H1 (cell line): ENCODE data around the gene FARSB.

Experiments
- CREB1 ChIP-seq: IDR thresholded peaks from 2 replicates; pipeline ENCODE4 v1.6.1; 2012; ENCODE audit warnings: inconsistent platforms
- CTCF ChIP-seq, 3 experiments: IDR thresholded peaks; 1 replicate in 2 of 3; 2 replicates in 1 of 3; pipeline versions ENCODE4 v1.5.1 to v1.6.1; 2011; ENCODE audit warnings: low read length in 3 of 3, mild to moderate bottlenecking in 3 of 3, inconsistent platforms in 2 of 3, low read depth in 1 of 3, moderate library complexity in 1 of 3; ENCODE audit not compliant: insufficient read depth in 1 of 3; ENCODE audit errors: control extremely low read depth in 1 of 3
- EP300 ChIP-seq, 2 experiments: IDR thresholded peaks; 1 replicate in 1 of 2; 2 replicates in 1 of 2; pipeline ENCODE4 v1.6.1; 2011 to 2012; ENCODE audit warnings: low read depth in 2 of 2, low read length in 2 of 2, mild to moderate bottlenecking in 2 of 2, borderline replicate concordance in 1 of 2, inconsistent platforms in 1 of 2, moderate library complexity in 1 of 2
- MAX ChIP-seq: IDR thresholded peaks from 2 replicates; pipeline ENCODE4 v1.6.1; 2012; ENCODE audit warnings: inconsistent platforms
- NANOG ChIP-seq: IDR thresholded peaks from 2 replicates; pipeline ENCODE4 v1.6.1; 2011; ENCODE audit warnings: low read length, low read depth, mild to moderate bottlenecking, inconsistent platforms; ENCODE audit not compliant: insufficient read depth, poor library complexity, severe bottlenecking
- NRF1 ChIP-seq: IDR thresholded peaks from 2 replicates; pipeline ENCODE4 v1.6.1; 2011; ENCODE audit warnings: mild to moderate bottlenecking, low read depth, low read length, improper control_type of control experiment
- POLR2A ChIP-seq, 2 experiments: IDR thresholded peaks; 1 replicate in 1 of 2; 2 replicates in 1 of 2; pipeline ENCODE4 v1.6.1; 2011; ENCODE audit warnings: low read depth in 2 of 2, low read length in 2 of 2, mild to moderate bottlenecking in 2 of 2; ENCODE audit errors: control extremely low read depth in 1 of 2
- POLR2AphosphoS5 ChIP-seq: IDR thresholded peaks from 2 replicates; pipeline ENCODE4 v1.6.1; 2011; ENCODE audit warnings: low read depth, low read length
- POU5F1 ChIP-seq: IDR thresholded peaks from 2 replicates; pipeline ENCODE4 v1.6.1; 2011; ENCODE audit warnings: low read depth, mild to moderate bottlenecking, low read length, moderate library complexity
- RNF2 ChIP-seq: fragments of 200-900, 300-1000 bp; sonication (generic); IDR thresholded peaks from 2 replicates; pipeline ENCODE4 v1.7.1; 2016; ENCODE audit warnings: borderline replicate concordance, low read depth, mild to moderate bottlenecking, antibody characterized with exemption, low read length; ENCODE audit not compliant: poor library complexity, severe bottlenecking; ENCODE audit errors: missing control alignments
- SIN3A ChIP-seq, 2 experiments: IDR thresholded peaks in 1 of 2; conservative IDR thresholded peaks in 1 of 2; 2 replicates each; pipeline ENCODE4 v1.6.1; 2011 to 2012; ENCODE audit warnings: low read length in 2 of 2, improper control_type of control experiment in 1 of 2, low read depth in 1 of 2, mild to moderate bottlenecking in 1 of 2
- SIX5 ChIP-seq: IDR thresholded peaks from 2 replicates; pipeline ENCODE4 v1.6.1; 2011; ENCODE audit warnings: mild to moderate bottlenecking, low read depth, low read length
- YY1 ChIP-seq: IDR thresholded peaks from 2 replicates; pipeline ENCODE4 v1.6.1; 2011; ENCODE audit warnings: low read depth, mild to moderate bottlenecking, low read length

- TF ChIP-seq SIN3A (conservative IDR thresholded peaks at IDR 0.05 in 1 of 2, IDR thresholded peaks at IDR 0.05 in 1 of 2; ENCODE audit: low read depth in 1 of 2, low read length in 2 of 2) (no peak), CREB1 (no peak), NRF1 (no peak), POU5F1 (no peak), CTCF (IDR thresholded peaks at IDR 0.05; ENCODE audit: control extremely low read depth in 1 of 3, insufficient read depth in 1 of 3, low read depth in 1 of 3, low read length in 3 of 3) (no peak), NANOG (no peak), MAX (no peak), SIX5 (no peak), YY1 (no peak), POLR2A (IDR thresholded peaks at IDR 0.05; ENCODE audit: control extremely low read depth in 1 of 2, low read depth in 2 of 2, low read length in 2 of 2) (no peak), EP300 (IDR thresholded peaks at IDR 0.05; ENCODE audit: borderline replicate concordance in 1 of 2, low read depth in 2 of 2, low read length in 2 of 2) (no peak), POLR2AphosphoS5 (no peak), RNF2 (no peak)
Measured at GRCh38 chr2:222575618-222576017, 80.3 kb downstream of the FARSB start.
